Stimulated activated CD8-positive, alpha-beta memory T cell treated with anti-CD3 and anti-CD28 coated beads, Interleukin-15, amount 100 ng/mL, for 48 hours (primary cell): ENCODE measurements around the gene ETV6.

Experiments used
- DNase-seq, 2 donors: peaks; one replicate each; pipeline ENCODE4 v3.0.0-alpha.2; 2020; ENCODE audit warnings: low read depth in 2 of 2

Gene ETV6

GRCh38 chr12:11716794-11717518, 67.5 kb downstream of the ETV6 start:
- no peak for DNase-seq

GRCh38 chr12:11717519-11717961, 68.1 kb downstream of the ETV6 start:
- no peak for DNase-seq

GRCh38 chr12:11718105-11718504, 68.6 kb downstream of the ETV6 start:
- no peak for DNase-seq

- no peak for DNase-seq
Measured at GRCh38 chr12:11718768-11719253, 69.3 kb downstream of the ETV6 start.

GRCh38 chr12:11719678-11720099, 70.2 kb downstream of the ETV6 start:
- peak; percentile 45 to 46 for DNase-seq

- no peak for DNase-seq
Measured at GRCh38 chr12:11722071-11722470, 72.6 kb downstream of the ETV6 start.

GRCh38 chr12:11722578-11723138, 73.2 kb downstream of the ETV6 start:
- DNase-seq, result no peak

GRCh38 chr12:11723993-11724392, 74.5 kb downstream of the ETV6 start:
- no peak for DNase-seq

- no peak for DNase-seq
Measured at GRCh38 chr12:11724888-11725311, 75.4 kb downstream of the ETV6 start.

- no peak for DNase-seq
Measured at GRCh38 chr12:11725686-11726085, 76.2 kb downstream of the ETV6 start.

GRCh38 chr12:11726659-11727058, 77.2 kb downstream of the ETV6 start:
- DNase-seq, result no peak

GRCh38 chr12:11727133-11727664, 77.7 kb downstream of the ETV6 start:
- peak; percentile 41 to 50 for DNase-seq

- no peak for DNase-seq
Measured at GRCh38 chr12:11728154-11728755, 78.8 kb downstream of the ETV6 start.

GRCh38 chr12:11729008-11729407, 79.5 kb downstream of the ETV6 start:
- no peak for DNase-seq

GRCh38 chr12:11729439-11730150, 80.1 kb downstream of the ETV6 start:
- DNase-seq, result no peak

- no peak for DNase-seq
Measured at GRCh38 chr12:11730299-11731041, 81.0 kb downstream of the ETV6 start.

- no peak for DNase-seq
Measured at GRCh38 chr12:11731042-11731357, 81.5 kb downstream of the ETV6 start.

- DNase-seq, result no peak
Measured at GRCh38 chr12:11731455-11731854, 82.0 kb downstream of the ETV6 start.

- DNase-seq, result no peak
Measured at GRCh38 chr12:11732023-11732422, 82.5 kb downstream of the ETV6 start.

- no peak for DNase-seq
Measured at GRCh38 chr12:11732715-11733114, 83.2 kb downstream of the ETV6 start.

GRCh38 chr12:11734580-11735180, 85.2 kb downstream of the ETV6 start:
- no peak for DNase-seq
